GM18951 (cell line): Measurements from ENCODE around the gene KCNAB2.

Experiments
- POLR2A ChIP-seq: IDR thresholded peaks from 4 replicates; pipeline ENCODE4 v1.6.1; 2011; ENCODE audit warnings: mild to moderate bottlenecking; ENCODE audit not compliant: insufficient read length, insufficient read depth; ENCODE audit errors: extremely low read depth
- in situ Hi-C: fragments of 300-500 bp; cut with MboI; formaldehyde crosslinking; loops from one replicate; pipeline ENCODE4 v1.12.0; 2022; ENCODE audit warnings: low sequenced_read_pairs, mixed read lengths, inconsistent platforms; ENCODE audit not compliant: unreplicated experiment

KCNAB2 gene

DNA sequence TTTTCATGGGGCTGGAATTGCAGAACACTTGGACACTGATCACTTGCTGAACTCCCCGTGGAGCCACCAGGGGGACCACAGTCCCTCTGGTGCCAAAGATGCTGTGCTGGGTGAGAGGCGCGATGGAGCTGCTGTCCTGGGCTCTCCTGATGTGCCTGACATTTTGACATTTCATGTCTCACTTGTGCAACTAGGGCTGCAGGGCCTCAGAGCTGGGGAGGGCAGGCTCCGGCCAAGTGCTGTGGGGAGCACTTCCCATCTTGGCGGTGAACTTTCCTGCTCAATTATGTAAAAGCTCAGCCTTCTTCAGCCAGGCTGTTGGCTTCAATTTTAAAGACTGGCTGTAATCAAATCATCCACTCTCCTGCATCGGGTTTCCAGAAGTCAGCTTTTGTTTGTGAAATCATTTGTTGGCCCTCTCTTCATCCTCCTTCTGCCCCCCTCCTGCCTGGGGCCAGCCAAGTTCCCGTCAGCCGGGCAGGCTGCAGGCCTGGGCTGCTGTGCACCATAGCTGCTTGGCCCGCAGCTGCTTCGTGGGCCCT is 36.8 kb downstream of the KCNAB2 start:
- TF ChIP-seq POLR2A: no peak
- in situ Hi-C loops: no loop called here

- in situ Hi-C loops: no loop called here
- TF ChIP-seq POLR2A: no peak
Observed at GRCh38 chr1:6083385-6083784, 37.7 kb downstream of the KCNAB2 start.

- in situ Hi-C loops: no loop called here
- TF ChIP-seq POLR2A: no peak
Observed at GRCh38 chr1:6083801-6084446, 38.2 kb downstream of the KCNAB2 start.

DNA sequence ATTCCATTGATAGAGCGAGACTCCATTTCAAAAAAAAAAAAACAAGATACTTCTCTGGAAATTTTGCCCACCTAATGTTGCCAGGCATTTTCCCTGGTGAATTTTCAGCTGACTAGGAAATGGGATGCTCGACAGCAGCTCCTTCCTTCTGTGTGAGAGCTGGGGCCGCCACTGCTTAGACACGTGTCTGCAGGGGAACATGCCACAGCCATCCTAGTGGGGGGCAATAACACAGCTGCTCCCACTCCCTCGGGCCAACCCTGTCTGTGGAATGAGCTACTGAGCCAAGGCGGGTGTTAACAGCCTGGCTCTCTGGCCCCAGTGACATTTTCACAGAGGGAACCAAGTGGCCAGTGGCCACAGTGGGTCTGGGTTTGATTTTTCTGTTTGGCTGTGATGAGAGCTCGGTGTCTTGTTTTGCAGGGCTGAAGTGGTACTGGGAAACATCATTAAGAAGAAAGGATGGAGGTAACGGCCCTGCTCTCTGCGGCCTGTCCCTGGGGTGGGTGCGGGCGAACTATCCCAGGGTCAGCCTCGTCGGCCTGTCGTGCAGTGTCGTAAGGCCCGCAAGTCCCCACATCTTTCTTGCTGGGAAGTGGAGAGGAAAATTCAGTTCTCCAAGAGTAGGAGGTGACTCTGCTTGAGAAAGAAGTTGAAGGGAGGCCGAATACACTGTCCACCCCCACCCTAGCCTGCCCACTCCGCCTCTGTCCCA is 39.2 kb downstream of the KCNAB2 start:
- in situ Hi-C loops: no loop called here
- no peak for TF ChIP-seq POLR2A

- in situ Hi-C loops: no loop called here
- TF ChIP-seq POLR2A: no peak
Observed at GRCh38 chr1:6085666-6086065, 40.0 kb downstream of the KCNAB2 start.

- in situ Hi-C loops: no loop called here
- no peak for TF ChIP-seq POLR2A
Observed at GRCh38 chr1:6086358-6086757, 40.7 kb downstream of the KCNAB2 start.

GRCh38 chr1:6086762-6087376 is 41.2 kb downstream of the KCNAB2 start:
- no peak for TF ChIP-seq POLR2A

DNA sequence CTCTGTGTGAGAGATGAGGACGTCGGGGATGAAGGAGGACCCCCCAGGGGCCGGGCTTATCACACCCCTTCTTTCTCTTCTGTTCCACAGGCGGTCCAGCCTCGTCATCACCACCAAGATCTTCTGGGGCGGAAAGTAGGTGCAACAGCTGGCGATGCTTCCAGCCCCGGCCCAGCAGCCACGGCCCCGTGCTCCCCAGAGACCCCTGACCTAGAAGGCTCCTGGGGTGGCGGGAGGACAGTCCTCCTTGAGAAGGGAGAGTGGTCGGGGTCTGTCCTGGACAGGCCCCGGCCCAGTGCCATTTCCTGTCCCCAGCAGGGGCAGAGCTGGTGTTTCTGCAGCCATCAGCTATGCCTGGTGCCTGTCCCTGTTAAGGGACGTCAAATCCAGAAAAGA is 41.7 kb downstream of the KCNAB2 start:
- in situ Hi-C loops: no loop called here
- TF ChIP-seq POLR2A: no peak

More at GRCh38 chr1:6086762-6087376, 41.2 kb downstream of the KCNAB2 start:
- in situ Hi-C loops: no loop called here

- no peak for TF ChIP-seq POLR2A
- in situ Hi-C loops: no loop called here
Observed at GRCh38 chr1:6087958-6088357, 42.3 kb downstream of the KCNAB2 start.

DNA sequence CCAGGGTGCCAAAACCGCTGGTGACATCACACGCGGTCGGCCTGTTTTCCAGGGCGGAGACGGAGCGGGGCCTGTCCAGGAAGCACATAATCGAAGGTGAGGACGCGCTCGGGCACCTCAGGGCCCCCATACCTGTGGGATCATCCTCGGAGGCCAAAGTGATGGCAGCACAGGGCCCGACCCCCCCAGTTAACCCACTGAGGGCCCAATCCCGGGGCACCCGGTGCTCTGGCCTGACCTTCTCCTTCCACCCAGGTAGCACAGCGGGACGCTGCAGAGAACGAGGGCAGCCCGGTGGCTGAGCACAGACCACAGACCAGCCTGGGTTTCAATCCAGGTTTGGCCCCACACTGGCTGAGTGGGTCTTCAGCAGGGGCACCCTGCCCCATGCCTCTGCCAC is 43.3 kb downstream of the KCNAB2 start:
- no peak for TF ChIP-seq POLR2A
- in situ Hi-C loops: no loop called here

DNA sequence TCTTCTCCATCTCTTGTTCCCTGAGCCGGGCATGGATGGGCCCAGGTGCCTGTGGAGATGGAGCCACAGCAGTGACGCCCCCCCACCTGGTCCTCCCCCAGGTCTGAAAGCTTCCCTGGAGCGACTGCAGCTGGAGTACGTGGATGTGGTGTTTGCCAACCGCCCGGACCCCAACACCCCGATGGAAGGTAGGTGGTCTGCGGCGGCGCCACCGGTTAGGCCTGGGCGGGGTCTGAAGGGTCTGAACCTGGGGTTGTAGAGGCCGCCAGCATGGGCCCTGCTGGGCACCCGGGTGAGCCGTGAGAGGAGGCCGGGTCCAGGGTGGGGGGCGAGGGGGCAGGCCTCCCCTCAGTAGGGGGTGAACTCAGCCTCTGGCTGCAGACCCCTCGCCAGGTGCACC is 44.6 kb downstream of the KCNAB2 start:
- in situ Hi-C loops: no loop called here
- TF ChIP-seq POLR2A: no peak

DNA sequence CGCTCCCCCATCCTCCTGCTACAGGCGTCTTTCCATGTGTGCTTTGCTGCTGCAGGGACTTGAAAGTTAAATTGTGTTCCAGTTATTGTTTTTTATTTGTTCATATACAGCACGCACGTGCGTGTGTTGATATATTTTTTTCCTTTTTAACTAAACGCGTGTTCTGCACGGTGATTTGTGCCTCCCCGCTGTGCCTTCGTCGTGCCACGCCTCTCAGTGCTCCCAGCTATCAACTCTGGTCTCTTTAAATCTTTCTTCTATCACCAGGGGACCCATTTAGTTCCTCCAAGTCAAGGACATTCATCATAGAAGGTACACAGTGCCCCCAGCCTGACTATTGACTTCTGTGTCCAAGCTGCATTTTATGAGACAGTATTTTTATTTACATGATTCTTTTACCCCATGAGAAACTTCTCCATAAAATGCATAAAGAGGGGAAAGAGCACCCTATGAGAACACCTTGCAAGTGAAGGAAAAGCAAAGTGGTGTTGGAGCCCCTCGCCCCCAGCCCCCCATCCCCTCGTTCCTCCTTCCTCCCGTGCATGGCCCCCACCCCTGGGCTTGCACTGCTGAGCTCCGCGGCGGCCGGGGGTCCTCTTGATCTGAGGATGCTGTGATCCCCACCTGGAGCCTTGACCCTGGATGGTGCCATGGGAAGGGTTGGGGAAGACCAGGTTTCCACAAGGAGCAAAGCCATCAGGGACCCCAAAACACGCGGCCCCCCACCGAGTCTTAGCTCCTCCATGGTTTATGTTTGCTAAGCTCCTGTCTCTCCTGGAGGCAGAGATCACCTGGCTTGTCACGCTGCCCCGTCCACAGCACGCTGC is 45.5 kb downstream of the KCNAB2 start:
- no peak for TF ChIP-seq POLR2A
- in situ Hi-C loops: no loop called here

DNA sequence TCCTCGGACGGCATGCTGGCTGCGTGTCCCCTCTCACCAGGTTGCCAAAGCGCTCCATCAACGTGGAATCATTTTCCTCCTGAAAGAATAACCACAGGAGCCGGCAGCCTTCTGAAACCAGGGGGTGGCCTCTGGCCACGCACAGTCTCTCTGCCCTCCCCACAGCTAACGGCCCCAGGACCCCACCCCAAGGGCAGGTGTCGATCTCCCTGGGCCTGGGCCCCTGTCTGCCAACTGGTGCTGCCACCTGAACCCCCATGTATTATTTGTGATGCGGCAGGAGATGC is 46.1 kb downstream of the KCNAB2 start:
- TF ChIP-seq POLR2A: no peak
- in situ Hi-C loops: no loop called here
